ENCODE data around the gene ENTPD8. TPM values are rescaled to one million over a fixed set of nuclear protein-coding genes. Genes with fewer than 3 reads are reported as not detected.

Gene ENTPD8
- total and polyA plus RNA-seq, 2 of the 4 experiments (the other 2 are of a cell fraction), result 0.07 TPM; not detected in 1

GRCh38 chr9:137437691-137438590 lies 3.2 kb downstream of the ENTPD8 start:
- Histone ChIP-seq H3K27me3 (ENCODE audit: control insufficient read depth, insufficient read depth, low read length) (peaks cover 3% of the 10 kb centered on the region; the same call in 1 of the 2 replicates), H3K27ac (ENCODE audit: insufficient read depth, low read length) (no peak overlapping the region), H2AFZ (replicated peaks; ENCODE audit: low read length, poor library complexity) (no peak overlapping the region), H3K14ac (replicated peaks; ENCODE audit: low read depth, low read length) (no peak overlapping the region), H2BK120ac (ENCODE audit: low read depth, low read length) (no peak overlapping the region), H4K91ac (ENCODE audit: insufficient read depth, low read depth, low read length) (no peak overlapping the region), H3K56ac (ENCODE audit: extremely low read depth, insufficient read depth, low read length) (no peak overlapping the region), H2AK5ac (ENCODE audit: low read depth, low read length) (no peak overlapping the region), H3K4me1 (ENCODE audit: control insufficient read depth, insufficient read depth, low read length) (peaks cover 3% of the 10 kb centered on the region), H2BK20ac (ENCODE audit: low read depth, low read length) (no peak overlapping the region), H3K18ac (ENCODE audit: low read depth, low read length) (no peak overlapping the region), H3K4me3 (ENCODE audit: insufficient read depth, low read depth, low read length) (no peak overlapping the region), H3K9ac (ENCODE audit: low read depth, low read length) (no peak overlapping the region), H3K36me3 (ENCODE audit: control insufficient read depth, insufficient read depth, low read length) (no peaks in the 10 kb centered on the region), H4K20me1 (ENCODE audit: insufficient read depth, low read length) (no peaks in the 10 kb centered on the region), H2AK9ac (replicated peaks; ENCODE audit: low read depth, low read length, poor library complexity) (peak overlapping the region; percentile 26), H4K5ac (ENCODE audit: low read depth, low read length) (no peak overlapping the region), H2BK15ac (ENCODE audit: low read depth, low read length) (no peak overlapping the region), H3K9me3 (ENCODE audit: control insufficient read depth, insufficient read depth, low read length) (no peaks in the 10 kb centered on the region), H3K79me1 (ENCODE audit: low read depth in 1 of 2, low read length in 2 of 2) (no peaks in the 10 kb centered on the region), H3K9me1 (ENCODE audit: insufficient read depth, low read length) (no peaks in the 10 kb centered on the region), H3K4ac (ENCODE audit: low read depth, low read length) (no peak overlapping the region), H3K23ac (ENCODE audit: low read depth, low read length) (no peak overlapping the region), H4K8ac (ENCODE audit: low read depth in 2 of 2, low read length in 2 of 2) (no peak overlapping the region), H3K4me2 (ENCODE audit: low read depth, low read length) (no peak overlapping the region), H2BK5ac (ENCODE audit: low read depth, low read length, poor library complexity, severe bottlenecking) (no peak overlapping the region)
- in situ Hi-C loops (cut with MboI; ENCODE audit: low sequenced_read_pairs) (no loop called here), intact Hi-C loops (cut with micrococcal nuclease) (no loop called here), dilution Hi-C loops (cut with HindIII; ENCODE audit: low sequenced_read_pairs, unreplicated experiment) (no loop called here)
- TF ChIP-seq RCOR1 (IDR thresholded peaks at IDR 0.05; ENCODE audit: insufficient replicate concordance, low read length) (no peak), MAFK (IDR thresholded peaks at IDR 0.05; ENCODE audit: low read depth, low read length) (no peak), NFE2L2 (IDR thresholded peaks at IDR 0.05; ENCODE audit: low read depth, low read length) (no peak), FOS (IDR thresholded peaks at IDR 0.05; ENCODE audit: low read depth, low read length) (no peak), CHD1 (IDR thresholded peaks at IDR 0.05; ENCODE audit: low read depth, low read length) (no peak), RFX5 (IDR thresholded peaks at IDR 0.05; ENCODE audit: low read depth, low read length) (no peak), USF2 (IDR thresholded peaks at IDR 0.05; ENCODE audit: low read depth, low read length) (no peak), ELK1 (IDR thresholded peaks at IDR 0.05; ENCODE audit: borderline replicate concordance, low read depth, low read length) (no peak), BHLHE40 (IDR thresholded peaks at IDR 0.05; ENCODE audit: low read depth, low read length) (no peak), CEBPB (IDR thresholded peaks at IDR 0.05; ENCODE audit: low read depth, low read length) (no peak), SMC3 (IDR thresholded peaks at IDR 0.05; ENCODE audit: low read depth, low read length) (no peak), MAZ (IDR thresholded peaks at IDR 0.05; ENCODE audit: borderline replicate concordance, low read depth, low read length) (no peak), CTCF (conservative IDR thresholded peaks at IDR 0.05; ENCODE audit: low read depth, low read length) (no peak), POLR2A (IDR thresholded peaks at IDR 0.05; ENCODE audit: low read depth, low read length) (no peak)
- ATAC-seq (ENCODE audit: low read depth), result no peak
- ChIA-PET CTCF (no interaction called here), POLR2A (ENCODE audit: unreplicated experiment) (no interaction called here)
- no TSS peak for BruUV-seq (replicated peaks)
- 91% methylated on average over 25 of the region's 40 CpGs; no CpG with 5 or more reads in 1 of the 2 experiments for WGBS, 2 experiments (ENCODE audit: extremely low coverage in 2 of 2, insufficient read length in 1 of 2)
- no peak for DNase-seq

Data from IMR-90 (cell line).